Measurements from ENCODE around the gene STIL.
A peak's percentile ranks its signal among the peaks of the same experiment; 100 is the strongest.
"Not testable (repeated sequence)": the region's sequence is repeated elsewhere in the genome, so short reads cannot be mapped to it uniquely, and the experiment has no call there.

The STIL gene

DNA sequence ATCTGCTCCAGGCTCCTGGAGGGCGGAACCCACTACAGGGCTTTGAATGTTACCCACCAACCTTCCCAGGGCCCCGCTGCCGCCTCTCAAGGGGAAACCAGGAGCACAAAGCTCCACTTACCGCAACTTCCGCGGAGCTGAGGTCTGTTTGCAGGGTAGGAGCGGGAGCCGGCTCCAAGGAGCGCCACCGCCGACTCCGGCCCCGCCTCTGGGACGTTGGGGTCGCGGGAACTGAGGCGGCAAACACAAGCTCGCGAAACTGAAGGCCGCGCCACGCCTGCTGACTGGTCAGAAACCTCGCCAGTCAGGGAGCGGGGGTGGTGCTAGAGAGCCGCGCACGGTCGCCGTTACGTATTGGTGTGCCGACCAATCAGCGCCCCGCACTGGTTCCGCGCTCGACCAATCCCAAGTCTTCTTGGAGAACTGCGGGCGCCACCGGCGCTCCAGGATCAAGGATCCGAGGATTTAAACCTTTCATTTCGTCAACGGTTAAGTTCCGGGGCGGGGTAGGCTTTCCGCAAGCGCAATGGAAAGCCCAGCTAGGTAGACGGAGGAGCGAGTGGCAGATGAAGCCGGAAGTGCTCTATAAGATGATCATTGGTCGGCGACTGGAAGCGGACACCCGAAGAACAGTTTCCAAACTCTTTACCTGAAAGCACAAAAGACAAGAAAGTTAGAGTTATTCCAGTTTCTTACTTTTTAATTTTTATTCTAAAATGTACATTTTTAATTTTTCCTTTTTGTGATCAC is at the start of gene STIL:
TSS of gene STIL (minus strand) at position 233 of the 750 bp plus-strand sequence. CDS start 3,828 bp downstream, outside the sequence.
- peak; percentile 100 for DNase-seq (ENCODE audit: low read depth)

DNA sequence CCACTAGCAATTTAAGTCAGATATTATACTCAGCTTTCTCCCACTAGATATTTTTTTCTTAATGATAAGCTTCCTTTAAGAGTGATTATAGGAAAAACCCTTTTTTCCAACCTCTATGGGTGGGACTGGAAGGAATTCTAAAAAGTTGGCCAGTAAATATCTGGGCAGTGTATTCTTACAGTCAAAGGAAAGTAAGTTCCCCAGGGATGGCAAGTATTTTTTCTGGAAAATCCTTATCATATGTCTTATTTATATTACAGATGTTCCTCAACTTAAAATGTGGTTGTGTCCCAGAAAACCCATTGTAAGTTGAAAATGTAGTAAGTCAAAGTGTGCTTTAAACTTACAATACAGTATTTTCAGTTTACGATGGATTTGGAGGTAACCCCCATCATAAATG is 48.9 kb upstream of the STIL start:
- DNase-seq (ENCODE audit: low read depth): no peak

DNA sequence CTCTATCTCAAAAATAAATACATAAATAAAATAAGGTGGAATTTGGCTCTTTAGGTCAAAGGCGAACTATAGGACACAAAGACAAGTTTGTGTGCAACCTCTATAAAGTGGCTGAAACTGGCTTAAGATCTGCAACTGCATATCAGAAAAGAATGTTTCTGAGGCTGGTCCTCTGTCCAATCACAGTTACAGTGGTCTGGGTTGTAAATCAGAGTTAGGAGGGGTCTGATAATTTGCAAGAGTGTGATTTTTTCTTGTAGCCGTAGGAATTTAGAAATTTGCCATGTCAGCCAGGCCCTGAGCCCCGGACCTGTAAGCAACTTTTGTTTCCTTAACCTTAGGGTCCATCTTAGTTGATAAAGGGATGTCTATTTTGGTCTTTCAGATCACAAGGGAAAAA is 47.4 kb upstream of the STIL start:
- DNase-seq (ENCODE audit: low read depth): no peak

DNA sequence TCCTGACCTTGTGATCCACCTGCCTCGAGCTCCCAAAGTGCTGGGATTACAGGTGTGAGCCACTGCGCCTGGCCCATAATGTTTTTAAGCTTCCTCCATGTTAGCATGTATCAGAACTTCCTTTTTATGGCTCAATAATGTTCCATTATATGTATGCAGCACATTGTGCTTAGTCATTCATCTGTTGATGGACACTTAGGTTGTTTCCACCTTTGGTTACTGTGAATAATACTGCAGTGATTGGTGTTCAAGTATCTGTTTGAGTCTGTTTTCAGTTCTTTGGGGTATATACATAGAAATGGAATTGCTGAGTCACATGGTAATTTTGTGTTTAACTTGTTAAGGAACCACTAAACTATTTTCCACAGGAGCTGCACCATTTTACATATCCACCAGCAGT is 37.4 kb upstream of the STIL start:
- peak; percentile 45 for DNase-seq (ENCODE audit: low read depth)

DNA sequence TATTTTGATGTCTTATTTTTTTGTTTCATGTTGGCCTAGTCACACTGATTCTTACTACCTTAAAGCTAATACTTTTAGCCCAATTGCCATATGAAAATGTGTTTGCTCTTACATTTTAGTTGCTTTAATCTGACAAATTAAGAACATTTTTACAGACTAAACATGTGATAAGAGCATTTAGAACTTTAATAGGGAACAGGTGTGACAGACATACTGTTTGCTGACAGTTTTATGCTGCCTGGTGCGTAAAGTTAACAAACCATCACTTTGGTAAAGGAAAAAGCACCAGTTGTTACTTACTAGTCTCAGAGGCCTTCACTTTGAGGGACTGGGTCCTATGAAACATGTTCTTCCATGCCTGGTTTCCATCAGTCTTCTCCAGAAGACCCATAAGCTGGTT is 34.3 kb upstream of the STIL start:
- no peak for DNase-seq (ENCODE audit: low read depth)

DNA sequence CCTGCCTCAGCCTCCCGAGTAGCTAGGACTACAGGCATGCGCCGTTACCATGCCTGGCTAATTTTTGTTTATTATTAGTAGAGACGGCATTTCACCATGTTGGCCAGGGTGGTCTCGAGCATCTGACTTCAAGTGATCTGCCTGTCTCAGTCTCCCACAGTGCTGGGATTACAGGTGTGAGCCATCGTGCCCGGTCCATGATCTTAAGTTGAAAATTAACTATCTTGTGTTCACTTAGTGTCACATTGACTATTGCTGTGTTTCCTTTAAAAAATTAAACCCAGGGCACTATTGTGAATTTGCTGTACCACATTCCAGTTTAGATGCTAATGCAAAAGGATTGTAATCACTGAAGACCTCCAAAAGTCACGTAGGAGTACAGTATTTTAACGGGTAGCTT is 33.8 kb upstream of the STIL start:
- DNase-seq (ENCODE audit: low read depth): no peak

DNA sequence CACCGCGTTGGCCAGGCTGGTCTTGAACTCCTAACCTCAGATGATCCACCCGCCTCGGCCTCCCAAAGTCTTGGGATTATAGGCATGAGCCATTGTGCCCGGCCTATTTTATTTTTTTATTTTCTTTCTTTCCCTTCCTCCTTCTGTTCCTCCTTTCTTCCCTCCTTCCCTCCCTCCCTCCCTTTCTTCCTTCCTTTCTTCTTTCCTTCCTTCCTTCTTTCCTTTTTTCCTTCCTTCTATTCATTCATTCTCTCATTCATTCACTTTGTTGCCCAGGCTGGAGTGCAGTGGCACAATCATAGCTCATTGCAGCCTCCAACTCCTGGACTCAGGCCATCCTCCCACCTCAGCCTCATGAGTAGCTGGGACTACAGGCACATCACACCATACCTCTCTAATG is 33.0 kb upstream of the STIL start:
- DNase-seq (ENCODE audit: low read depth): not testable (repeated sequence)

DNA sequence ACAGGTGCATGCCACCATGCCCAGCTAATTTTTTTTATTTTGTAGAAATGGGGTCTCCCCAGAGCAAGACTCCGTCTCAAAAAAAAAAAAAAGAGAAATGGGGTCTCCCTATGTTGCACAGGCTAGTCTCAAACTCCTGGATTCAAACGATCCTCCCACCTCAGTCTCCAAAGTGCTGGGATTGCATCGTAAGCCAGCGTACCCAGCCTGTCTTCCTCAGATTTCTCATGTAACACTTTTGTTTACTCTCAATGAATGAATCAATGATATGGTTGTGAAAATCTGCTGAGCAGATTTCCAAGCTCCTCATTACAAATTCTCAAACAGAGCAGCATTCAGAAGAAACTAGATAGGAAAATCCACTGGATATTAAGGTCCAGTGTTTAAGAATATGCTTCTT is 26.3 kb upstream of the STIL start:
- DNase-seq (ENCODE audit: low read depth): no peak

DNA sequence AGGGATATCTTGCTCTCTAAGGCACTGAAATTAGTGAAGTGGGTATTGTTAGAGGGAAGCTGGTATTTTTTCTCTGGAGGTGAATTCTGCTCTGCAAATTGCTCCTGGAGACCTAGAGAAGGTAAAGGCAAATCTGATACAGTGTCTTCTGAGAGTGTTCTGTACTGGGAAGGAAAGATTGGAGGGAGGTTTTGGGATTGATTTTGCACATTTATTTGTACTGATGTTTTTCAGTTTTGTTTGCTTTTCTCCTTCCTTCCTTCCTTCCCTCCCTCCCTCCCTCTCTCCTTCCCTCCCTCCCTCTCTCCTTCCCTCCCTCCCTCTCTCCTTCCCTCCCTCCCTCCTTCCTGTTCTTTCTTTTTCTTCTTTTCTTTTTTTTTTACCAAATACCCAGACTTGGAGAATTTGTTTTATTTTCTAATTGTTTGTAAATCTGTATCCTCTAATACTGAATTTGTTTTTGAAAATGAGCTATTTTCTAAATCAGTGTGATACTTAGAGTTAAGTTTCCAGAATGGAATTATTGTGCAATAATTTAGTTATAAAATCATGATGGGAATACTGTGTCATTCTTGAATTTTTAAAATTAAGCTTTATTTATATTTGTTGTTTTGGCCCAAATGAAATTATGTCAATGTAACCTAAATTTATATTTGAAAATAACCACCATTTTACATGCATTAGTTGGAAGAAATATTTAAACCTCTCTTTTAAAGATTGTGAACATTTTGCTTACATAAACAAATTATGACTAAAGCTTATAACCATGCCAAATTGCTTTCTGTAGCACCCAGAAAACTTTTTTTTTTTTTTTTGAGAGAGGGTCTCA is 24.5 kb upstream of the STIL start:
- no peak for DNase-seq (ENCODE audit: low read depth)

DNA sequence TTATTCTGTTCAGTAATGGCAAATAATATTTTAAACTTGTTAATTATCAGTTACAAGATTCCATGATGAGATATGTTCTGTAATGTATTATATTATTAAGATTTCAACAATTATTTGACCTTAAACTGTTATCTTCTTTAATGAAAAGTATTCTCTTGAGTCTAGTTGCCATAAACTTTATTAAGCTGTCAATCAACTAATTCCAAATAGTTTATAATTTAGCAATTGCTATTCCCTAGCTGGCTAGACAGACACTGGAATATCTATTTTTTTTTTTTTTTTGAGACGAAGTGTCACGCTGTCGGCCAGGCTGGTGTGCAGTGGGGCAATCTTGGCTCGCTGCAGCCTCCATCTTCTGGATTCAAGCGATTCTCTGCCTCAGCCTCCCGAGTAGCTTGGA is 23.4 kb upstream of the STIL start:
- no peak for DNase-seq (ENCODE audit: low read depth)

DNA sequence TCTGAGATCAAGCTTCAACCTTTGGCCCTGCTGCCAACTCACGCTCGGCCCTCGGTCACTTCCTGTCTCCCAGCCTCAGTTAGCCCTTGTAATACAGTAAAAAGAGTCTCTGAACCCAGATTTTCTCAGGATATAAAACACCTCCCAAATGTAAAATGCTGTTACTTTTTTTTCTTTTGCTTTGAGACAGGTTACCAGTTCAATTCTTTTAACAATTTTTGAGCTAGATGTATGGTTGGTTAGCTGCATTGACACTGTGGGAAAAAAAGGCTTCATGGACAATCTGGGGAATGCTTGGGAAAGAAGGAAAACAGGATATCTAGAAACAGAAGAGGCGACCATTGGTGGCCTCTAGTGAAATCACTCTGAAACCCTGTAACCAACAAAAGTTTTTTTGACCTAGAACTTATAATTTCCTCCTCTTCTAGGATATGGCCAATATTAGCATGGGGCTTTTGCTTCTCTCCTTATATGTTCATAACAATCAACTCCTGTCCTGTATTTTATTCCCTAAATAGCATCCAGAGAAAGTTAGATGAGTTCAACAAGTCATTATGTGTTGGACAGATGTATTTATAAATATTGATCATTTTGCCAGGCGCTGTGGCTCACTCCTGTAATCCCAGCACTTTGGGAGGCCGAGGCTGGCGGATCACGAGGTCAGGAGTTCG is 21.0 kb upstream of the STIL start:
- DNase-seq (ENCODE audit: low read depth): no peak

DNA sequence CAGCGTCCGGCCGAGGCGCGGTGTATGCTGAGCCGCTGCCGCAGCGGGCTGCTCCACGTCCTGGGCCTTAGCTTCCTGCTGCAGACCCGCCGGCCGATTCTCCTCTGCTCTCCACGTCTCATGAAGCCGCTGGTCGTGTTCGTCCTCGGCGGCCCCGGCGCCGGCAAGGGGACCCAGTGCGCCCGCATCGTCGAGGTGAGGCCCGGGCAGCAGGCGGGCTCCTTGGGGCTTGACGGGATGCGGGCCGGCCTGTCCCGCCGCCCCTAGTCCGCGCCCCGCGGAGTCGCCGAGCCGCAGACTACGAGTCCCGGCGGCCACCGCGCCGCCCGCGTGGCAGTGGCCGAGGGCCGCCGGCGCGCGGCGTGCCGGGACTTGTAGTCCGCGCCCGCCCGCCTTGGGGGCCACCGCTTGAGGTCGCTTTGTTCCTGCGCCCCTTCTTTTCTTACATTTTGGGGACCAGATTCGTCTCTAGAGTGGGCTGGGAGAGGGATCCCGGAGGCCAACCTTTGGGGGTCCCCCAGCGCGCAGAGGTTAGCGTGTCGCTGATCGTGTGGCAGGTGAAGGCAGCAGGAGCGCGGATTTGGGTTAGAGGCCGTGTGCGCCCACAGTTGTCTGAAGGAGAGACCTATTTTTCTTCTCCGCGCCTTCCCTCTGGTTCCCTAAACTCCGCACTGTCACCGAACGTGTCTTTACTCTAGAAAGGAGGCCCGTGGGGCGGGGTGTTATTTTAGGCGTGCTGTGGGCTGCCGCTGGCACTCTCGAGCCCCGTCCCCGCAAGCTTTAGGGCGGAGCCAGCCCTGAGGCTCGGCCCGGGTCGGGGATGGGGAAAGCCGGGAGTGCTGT is 20.2 kb upstream of the STIL start:
- DNase-seq (ENCODE audit: low read depth): peak; percentile 83

DNA sequence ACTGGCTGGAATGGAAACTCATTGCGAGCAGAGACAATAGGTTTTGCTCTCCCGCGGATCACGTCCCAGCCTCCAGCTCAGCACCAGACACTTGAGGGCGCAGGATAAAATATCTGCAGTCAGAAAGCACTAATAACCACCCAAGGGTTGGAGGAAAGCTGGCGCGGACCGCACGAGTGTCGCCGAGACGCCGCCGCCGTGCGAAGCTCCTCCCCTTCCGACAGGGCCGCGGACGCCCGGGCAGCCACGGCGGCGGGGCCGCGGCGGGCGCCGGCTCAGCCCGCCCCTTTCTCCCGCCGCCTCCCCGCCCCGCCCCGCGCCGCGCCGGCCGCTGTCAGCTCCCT is 19.6 kb upstream of the STIL start, which contains the start of gene CMPK1:
TSS of gene CMPK1 (plus strand) at position 213 of the 344 bp plus-strand sequence. CDS start 156 bp downstream, outside the sequence.
- DNase-seq (ENCODE audit: low read depth): peak; percentile 92

DNA sequence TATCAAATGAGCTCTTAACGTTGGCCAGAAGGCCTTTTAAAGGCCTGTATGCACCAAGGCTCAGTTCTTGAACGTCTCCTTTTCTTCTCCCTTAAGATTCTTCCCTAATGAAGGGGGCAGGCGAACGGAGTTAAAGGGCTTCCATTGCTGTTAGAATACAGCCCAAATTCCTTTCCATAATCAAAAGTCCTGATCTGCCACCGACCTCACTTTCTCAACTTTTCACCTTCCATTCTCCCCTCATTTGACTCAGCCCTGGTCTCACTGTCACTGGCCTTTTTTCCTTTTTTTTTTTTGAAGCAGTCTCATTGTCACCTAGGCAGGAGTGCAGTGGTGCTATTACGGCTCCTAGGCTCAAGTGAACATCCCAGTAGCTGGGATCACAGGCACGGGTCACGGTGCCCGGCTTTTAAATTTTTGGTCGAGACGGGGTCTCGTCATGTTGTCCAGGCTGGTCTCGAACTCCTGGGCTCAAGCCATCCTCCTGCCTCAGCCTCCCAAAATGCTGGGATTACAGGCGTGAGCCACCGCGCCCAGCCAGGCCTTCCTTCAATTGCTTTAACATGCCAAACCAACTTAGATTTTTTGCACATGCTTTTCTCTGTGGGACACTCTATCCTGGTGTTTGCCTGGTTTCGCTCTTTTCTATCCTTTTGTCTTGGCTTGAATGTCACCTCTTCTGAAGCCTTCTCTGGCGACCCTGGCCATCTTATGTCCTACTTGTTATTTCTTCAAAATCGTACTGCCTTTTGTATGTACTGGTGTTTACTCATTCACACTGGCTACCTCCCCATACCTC is 19.0 kb upstream of the STIL start:
- DNase-seq (ENCODE audit: low read depth): no peak

DNA sequence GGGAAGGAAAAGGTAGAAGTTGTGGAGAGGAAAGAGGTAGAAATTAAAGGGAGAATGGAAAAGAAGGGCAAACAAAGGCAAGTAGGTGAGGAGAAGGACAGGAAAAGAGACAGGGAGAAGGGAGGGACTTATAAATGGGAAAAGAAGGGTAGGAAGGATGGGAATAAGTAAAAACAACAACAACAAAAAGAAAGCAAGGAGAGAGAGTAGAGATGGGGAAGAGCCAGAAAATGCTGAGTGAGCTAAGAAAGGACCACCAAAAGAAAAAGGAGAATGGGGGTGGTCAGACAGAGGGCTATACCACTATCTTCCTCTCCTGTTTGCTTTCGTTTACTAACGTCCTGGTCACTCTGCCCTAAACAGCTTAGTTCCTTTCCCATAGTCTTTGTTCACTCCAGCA is 17.9 kb upstream of the STIL start:
- DNase-seq (ENCODE audit: low read depth): no peak

DNA sequence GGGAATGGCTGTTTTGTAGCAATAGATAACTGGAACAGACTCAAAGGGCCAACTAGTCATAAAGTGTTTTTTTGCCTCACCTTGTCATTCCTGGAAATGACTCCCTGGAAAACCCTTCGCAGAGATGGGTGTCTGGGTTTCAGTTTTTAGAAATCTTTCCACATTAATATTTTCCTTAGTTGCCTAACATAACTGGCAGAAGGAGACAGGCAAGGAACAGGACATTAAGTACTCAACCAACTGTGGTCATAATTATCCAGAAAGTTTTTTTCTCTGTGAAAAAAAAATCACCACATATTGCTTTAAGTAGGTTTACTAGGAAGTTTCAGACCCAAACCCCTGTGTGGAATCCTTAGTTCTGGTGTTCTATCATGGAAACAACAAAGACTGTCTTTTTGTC is 16.3 kb upstream of the STIL start:
- DNase-seq (ENCODE audit: low read depth): no peak

DNA sequence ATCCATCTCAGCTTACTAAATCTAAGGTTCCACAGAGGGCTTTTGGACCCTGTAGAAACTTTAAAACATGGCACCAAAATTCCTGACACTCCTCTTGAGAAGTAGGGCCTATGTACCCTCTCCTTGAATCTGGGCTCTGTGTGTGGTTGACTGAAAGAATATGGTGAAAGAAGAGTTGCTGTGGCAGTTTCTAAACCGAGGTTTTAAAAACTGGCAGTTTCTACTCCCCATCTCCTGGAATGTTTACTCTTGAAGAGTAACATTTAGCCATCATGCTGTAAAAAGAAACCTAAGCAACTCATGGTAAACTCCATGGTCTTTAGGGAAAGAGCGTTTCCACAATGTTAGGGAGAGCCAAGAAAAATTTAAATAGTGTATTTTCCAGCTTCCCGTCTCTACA is 15.0 kb upstream of the STIL start:
- DNase-seq (ENCODE audit: low read depth): no peak

DNA sequence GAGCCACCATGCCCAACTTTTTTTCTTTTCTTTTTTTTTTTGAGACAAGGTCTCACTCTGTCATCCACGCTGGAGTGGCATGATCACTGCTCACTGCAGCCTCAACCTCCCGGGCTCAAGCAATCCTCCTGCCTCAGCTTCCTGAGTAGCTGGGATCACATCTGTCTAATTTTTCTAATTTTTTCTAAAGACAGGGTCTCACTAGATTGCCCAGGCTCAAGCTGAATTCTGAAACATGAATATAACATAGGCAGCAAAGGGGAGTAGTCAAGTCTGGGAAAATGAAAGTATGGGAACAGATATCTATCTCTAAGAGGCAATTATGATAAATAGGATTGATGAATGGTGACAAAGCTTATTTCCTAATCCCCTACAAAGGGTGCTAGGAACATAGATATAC is 12.3 kb upstream of the STIL start:
- DNase-seq (ENCODE audit: low read depth): no peak

DNA sequence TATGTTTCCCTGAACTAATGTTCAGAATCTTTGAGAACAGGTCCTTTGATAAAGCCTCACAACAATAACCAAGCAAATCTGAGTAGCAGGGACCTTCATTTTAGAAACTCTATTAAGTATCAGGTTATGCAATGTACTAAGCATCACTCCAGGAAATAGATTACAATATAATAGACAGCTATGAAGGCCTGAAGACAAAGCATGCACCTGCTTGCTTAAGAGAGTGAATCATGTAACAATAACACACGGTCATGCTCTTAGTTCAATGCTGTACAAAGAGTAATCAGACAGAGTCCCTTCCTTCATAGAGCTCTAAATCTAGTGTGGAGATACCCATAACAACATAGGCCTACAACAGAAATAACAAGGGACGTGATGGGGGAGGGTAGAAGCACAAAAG is 11.6 kb upstream of the STIL start:
- DNase-seq (ENCODE audit: low read depth): no peak

DNA sequence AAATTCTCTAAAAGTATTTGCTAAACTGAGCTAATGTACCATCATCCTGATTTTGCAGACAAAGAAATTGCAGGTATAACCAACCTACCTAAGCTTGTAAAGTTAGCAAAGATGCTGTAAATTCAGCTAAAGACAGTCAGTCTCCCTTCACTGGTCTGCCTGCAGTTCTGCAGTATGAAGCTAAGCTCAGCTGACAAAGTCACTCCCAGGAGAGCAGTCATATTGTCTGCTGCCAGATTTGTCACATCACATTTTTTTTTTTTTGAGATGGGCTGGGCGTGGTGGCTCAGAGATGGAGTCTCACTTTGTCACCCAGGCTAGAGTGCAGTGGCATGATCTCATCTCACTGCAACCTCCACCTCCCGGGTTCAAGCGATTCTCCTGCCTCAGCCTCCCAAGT is 10.7 kb upstream of the STIL start:
- no peak for DNase-seq (ENCODE audit: low read depth)

DNA sequence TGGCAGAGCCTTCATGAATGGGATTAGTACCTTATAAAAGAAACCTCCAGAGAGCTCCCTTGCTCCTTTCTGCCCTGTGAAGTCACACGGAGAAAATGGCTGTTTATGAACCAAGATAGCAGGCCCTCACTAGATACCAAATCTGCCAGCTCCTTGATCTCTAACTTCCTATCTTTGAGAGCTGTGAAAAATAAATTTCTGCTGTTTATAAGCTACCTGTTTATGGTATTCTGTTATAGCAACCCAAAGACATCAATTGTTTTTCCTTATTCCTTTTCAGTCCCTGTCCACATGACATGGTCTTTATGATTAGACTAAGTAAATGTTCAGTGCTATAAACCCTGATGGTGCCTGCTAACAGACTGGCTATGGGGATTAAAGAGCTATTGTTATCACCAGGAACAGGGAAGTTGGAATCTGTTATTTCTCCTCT is 9.7 kb upstream of the STIL start:
- no peak for DNase-seq (ENCODE audit: low read depth)
